CD4-positive, alpha-beta T cell treated with Interleukin-4 for 1 hour (primary cell): Measurements from ENCODE around the gene LUZP2.
"Not testable (repeated sequence)": the region's sequence is repeated elsewhere in the genome, so short reads cannot be mapped to it uniquely, and the experiment has no call there.

ENCODE experiments used
- DNase-seq, 2 donors: peaks; one replicate each; pipeline ENCODE4 v3.0.0-alpha.2; 2020 to 2022

LUZP2 gene

DNA sequence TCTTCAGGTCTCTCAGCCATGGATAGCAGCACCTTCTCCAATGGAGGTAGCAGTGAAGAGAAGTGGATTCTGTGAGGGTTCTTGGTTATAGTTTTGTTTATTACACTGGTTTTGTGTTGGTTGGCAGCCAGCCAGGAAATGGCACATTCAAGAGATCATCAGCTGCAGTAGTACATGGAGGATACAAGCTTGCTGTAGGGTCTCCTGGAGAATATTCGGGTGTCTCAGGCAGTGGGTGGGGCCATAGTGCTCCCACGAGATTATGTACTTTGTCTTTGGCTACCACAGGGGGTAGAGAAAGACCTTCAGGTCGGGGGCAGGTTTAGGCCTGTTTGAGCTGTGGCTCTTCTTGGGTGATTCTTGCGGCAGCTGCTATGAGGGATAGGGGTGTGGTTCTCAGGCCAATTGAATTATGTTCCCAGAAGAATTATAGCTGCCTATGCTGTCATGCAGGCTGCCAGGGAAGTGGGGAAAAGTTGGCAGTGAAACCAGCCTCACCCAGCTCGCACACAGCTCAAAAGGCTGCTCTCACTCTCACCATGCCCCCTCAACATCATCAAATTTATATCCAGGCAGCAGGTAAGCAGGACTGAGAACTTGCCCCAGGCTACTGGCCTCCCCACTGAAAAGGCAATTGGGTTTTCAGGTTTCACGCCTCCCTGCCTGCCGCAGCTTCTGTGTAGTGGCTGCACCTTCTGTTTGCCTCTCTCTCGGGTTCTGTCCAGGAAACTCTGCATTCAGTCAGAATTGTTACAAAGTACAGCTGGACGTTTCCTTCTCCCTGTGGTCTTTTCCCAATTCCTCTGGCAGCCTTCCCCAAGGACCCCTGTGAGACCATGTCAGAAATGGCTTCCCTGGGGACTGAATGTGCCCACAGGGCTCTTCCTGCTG, 435.5 kb downstream of the LUZP2 start:
- no peak for DNase-seq

DNA sequence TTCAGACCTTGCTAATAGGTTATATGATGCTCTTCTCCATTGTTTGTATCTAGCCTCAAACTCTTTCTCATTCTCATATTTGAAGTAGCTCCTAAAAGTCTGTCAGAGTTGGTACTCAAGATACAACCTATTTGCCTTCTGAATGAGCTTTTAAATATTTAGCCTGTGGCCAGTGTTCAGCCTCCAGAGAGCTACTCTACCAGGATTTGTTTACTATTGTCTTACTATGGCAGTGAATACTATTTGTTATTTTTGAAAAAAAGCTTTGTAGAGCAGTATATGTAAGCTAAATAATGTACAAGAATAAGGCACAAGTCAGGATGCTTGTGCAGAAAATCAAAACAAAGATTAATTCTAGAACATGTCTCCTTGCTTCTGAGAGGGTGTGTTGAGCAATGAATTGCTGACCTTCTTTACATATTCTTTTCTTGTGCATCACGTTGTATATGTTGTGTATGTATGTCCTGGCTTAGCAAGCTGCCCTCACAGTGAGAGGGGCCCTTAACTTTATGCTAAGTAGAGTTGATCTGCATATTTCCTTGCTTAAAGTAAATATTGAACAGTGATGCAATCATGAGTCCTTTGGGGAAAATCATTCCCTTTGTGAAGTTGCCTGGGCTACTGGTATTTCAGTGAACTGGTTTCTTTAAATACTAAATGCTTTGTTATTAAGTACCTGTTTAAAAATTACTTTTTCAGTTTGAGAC, 438.0 kb downstream of the LUZP2 start:
- DNase-seq = no peak

DNA sequence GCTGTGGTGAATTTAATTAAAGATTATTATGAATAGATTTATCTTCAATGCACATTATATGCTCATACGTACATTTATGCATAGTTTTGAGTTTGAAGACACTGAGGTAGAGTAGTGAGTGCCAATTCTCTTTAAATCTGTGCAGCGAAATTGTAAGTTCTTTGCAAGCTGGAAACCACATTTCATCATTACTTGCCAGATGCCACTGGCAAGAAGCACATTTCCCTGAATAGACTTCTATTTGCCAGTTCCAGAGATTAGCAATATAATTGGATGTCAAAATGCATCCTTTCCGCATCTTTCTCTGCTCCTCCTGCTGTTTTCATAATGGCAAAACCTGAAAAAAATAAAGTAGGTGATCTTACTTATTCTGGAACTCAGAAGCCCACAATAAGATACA, 448.0 kb downstream of the LUZP2 start:
- no peak for DNase-seq

DNA sequence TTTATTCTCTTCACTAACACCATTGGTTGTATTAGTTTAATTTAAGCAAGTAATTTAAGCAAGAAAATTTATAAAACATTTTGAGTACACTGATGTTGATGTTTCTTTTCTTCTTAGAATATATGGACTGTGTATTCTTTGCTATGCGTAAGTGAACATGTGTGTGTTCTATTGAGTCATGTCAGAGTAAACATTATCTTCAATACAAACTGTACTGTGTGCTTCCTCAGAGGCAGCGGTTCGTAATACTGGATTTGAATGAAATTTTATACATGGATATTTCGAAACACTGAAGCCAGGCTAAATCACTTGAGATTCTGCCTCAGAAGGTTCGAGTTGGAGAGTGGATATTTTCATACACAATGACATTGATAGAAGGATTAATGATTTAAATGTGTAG, 452.6 kb downstream of the LUZP2 start:
- no peak for DNase-seq

DNA sequence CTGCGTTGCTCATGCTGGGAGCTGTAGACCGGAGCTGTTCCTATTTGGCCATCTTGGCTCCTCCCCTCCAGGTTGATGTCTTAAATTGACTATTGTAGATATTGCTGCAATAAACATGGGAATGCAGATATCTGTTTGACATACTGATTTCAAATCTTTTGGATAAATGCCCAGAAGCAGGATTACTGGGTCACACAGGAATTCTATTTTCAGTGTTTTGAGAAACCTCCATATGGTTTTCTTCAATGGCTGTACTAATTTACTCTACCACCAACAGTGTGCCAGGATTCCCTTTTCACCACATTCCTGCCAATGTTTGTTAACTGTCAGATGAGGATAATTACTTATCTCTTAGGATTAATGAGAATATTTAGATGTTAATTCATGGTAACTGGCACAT, 467.0 kb downstream of the LUZP2 start:
- no peak for DNase-seq

DNA sequence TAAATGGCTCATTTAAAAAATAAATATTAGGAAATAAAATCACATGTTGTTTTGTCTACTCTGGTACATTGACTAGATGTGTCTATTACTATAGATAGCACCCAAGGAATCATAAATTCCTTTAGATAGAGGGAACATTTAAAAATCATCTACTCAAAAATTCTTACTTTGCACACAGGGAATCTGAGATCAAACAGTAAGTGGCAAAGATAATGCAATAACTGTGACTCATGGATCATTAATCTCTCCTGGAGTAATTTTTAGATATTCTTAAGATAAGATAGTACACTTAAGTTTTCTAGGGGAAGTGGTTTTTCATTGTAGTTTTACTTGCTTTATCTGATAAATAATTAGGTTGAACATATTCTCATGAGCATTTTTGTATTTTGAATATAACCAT, 468.9 kb downstream of the LUZP2 start:
- no peak for DNase-seq

DNA sequence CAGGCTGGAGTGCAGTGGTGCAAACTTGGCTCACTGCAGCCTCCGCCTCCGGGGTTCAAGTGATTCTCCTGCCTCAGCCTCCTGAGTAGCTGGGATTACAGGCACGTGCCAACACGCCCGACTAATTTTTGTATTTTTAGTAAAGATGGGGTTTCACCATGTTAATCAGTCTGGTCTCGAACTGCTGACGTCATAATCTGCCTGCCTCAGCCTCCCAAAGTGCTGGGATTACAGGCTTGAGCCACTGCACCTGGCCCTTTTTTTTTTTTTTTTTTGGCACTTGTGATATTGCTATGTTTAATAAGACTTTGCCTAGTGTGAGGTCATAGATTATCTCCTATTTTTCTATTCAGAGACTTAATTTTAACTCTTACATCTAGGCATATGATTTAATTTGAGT, 497.1 kb downstream of the LUZP2 start:
- DNase-seq = not testable (repeated sequence)

DNA sequence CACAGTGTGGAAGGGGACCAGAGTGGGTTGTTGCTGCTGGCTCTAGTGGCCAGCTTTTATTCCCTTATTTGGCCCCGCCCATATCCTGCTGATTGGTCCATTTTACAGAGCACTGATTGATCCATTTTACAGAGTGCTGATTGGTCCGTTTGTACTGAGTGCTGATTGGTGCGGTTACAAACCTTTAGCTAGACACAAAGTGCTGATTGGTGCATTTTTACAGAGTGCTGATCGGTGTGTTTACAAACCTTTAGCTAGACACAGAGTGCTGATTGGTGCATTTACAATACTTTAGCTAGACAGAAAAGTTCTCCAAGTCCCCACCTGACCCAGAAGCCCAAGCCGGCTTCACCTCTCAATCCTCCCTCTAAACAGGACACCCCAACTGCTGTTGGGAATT, 503.1 kb downstream of the LUZP2 start:
- not testable (repeated sequence) for DNase-seq

DNA sequence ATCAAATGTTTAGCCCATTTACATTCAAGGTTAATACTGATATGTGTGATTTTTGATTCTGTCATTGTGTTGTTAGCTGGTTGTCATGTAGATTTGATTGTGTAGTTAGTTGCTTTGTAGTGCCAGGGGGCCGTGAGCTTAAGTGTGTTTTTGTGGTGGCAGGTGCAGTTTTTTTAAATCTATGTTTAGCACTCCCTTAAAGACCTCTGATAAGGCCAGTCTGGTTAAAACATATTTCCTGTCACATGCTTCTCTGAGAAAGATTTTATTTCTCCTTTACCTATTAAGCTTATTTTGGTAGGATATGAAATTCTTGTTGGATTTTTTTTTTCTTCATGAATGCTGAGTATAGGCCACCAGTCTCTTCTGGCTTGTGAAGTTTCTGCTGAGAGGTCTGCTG, 540.6 kb downstream of the LUZP2 start:
- DNase-seq = no peak

DNA sequence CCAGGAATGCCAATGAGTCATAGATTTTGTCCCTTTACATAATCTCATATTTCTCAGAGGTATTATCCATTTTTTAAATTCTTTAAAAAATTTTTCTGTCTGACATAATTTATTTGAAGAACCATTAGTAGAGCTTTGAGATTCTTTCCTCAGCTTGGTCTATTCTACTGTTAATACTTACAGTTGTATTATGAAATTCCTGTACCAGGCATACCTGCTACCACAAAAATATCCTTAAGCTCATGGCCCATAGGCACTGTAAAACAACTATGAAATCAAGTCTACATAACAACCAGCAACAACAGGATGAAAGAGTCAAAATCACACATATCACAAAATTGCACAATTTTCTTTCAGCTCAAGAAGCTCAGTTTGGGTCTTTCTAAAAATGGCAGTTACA, 541.3 kb downstream of the LUZP2 start:
- no peak for DNase-seq

DNA sequence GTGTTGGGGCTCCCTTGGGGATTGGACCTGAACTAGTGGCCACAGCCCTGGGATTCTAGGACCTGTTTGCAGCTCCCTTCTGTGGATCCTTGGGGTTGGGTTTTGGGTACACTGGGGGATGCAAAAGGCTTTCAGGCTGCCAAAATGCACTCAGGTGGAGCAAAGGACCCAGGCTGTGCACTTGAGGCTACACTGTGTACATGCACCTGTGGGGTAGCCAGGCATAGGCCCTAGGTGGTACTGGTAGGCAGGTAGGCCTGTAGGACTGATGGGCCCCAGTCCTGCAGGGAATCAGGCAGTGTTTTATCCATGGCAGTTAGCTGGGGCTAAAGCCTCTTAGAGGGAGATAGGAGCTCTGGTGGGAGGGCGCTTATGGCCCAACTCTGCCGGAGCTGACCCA, 542.3 kb downstream of the LUZP2 start:
- DNase-seq = no peak

DNA sequence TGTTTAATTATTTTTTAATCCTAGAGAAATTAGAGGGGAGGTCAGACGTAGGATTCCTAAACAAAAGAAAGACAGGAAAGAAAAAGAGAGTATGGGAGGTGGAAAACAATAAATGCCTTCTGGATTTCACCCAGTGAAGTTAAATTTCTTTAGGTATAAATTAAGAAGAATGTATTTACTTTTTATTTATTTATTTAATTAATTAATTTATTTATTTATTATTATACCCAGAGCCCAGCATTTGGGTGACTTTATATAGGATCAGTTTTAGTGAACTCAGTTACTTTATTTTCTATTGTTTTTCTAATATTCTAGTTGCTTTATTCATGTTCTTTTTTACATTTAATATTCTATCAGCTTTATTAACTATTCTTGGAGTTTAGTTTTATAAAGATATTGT, 551.8 kb downstream of the LUZP2 start:
- no peak for DNase-seq

DNA sequence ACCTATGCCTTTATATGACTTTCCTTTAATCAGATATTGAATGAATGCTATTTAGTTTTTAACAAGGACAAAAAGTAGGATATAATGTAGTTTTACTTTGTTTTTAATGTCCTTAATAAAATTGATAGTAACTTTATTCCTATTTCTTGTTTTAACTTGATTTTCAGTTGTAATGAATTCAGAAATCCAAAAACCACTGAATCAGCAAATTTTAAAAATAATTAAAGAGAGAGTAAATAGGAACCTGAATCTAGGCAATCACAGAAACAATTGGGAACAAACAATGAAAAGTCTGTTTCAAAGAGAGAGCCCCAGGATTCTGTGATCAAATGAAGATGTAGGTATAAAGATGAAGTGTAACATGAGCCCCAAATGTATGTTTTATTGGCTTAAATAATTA, 556.0 kb downstream of the LUZP2 start:
- DNase-seq = no peak

DNA sequence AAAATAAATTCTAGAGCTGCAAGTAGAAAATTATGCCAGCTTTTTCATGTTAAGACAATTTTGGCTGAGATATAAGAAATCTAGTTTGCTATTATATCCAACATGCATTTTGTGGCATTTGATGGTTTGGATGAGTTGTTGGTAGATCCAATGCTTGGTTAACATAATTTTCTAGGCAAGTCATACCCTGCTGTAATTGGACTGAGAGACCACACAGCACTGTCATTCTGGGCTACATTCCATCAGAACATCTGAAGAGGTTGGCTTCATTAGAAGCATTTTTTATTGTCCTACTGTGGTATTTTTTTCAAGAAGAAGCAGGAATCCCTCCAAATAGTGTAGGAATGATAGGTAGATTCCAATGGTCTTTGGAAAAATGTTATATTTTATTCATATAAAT, 561.0 kb downstream of the LUZP2 start:
- no peak for DNase-seq

DNA sequence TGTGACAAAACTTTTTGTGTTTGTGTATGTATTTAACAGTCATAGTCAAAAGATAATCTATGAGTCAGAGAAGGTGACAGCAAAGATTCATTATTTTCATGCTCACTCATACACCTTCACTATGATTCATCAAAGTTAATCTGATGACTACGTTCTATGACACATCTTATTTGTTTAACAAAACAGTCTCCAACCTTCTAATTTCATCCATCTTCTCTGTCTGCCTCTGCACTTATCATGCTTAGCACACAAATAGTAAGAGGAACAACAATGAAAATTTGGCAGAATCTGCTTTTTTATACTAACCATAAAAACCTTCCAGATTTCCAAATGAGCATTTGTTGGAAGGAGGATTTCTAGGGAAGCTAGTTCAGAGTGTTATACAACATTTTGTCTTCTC, 568.9 kb downstream of the LUZP2 start:
- no peak for DNase-seq

DNA sequence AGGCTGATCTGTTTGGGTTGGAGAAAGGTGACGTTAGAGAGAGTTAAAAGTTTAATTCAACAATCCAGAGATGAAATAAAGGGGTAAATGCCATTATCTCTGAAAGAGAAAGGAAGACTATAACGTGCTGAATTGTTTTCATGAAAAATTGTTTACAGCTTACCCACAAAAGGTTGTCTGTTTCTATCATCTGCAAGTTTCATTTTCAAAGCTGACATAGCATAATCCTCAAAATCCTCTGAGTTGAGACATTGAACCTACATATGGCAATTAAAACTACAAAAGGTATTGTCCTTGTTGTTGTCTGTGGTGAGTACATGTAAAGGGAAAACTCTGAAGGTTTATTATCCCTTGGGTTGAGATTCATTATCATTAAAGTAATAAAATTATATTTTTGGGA, 569.9 kb downstream of the LUZP2 start:
- DNase-seq = no peak

DNA sequence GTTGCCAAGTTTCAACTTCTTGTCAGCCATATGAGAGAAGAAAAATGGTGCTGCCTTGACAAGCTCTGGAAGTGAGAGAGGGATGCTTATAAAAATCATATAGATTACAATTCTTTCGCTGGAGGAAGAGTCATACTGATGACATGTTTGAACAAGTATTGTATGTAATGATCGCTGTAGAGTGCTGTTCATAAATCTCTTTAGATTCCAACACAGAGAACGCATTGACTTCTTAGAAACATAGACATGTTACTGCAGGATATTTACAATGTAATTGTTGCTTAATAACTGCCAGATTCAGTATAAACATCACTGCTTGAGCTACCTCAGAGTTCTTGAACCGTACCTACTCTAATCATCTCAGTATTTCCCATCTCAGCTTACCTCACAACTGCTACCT, 571.6 kb downstream of the LUZP2 start:
- no peak for DNase-seq

DNA sequence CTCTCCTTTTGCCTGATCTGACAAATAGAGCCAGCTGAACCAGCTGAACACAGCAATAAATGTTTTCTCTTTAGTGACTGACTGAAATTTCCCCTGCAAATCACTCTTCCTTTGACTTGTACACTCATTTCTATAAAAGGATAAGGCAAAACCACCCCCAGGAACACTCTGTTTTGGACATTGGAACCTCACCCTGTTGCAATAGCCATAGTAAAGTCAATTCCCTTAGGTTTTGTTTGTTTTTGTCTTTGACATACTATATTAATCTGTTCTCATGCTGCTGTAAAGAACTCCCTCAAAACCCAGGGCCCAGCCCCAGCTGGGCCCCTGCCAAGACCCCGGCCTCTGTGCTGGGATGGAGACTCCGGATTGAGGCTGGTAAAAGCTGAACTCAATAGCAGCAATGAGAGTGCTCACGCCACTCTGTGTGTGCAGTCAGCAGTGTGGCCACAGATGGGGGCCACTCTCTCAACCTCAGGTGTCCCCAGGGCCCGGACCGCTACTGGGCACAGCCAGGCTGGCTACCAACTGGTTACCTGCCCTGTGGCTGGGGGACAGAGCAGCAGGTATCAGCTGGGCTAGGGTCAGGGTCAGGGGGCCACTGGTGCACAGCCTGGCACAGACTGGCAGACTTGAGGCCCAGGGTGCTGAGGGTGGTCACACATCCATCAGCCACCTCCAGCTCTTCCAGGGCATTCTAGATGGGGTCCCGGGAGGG, 597.4 kb downstream of the LUZP2 start:
- no peak for DNase-seq

DNA sequence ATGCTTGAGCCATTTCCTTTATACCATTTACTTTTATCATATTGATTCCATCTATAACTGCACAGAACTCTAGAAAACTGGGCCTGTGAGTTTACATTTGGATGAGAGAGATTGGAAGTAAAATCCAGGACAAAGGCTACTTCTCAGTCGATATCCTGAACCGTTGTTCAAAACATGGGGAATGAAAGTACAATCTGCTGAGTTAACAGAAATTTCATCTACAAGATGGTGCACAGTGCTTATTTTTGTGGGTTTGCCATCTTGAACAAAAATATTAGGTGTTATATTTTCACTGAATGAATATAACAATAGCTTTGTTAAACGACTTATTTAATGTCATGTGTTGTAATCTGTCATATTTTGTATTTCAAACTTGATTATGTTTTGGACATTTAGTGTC, 622.6 kb downstream of the LUZP2 start:
- DNase-seq = no peak
